Osteoblast (primary cell): ENCODE results near the gene SLX9. TPM values are rescaled to one million over a fixed set of nuclear protein-coding genes. Genes with fewer than 3 reads are reported as not detected.

Experiments
- DNase-seq: peaks from one replicate; pipeline ENCODE4 v3.0.0; 2011; ENCODE audit warnings: low spot score, mixed read lengths; ENCODE audit not compliant: insufficient read length; ENCODE audit errors: missing footprints
- H2AFZ ChIP-seq: 2 replicates; pipeline ENCODE4 v1.6.0; 2011; ENCODE audit warnings: mild to moderate bottlenecking, low read length
- H3K27ac ChIP-seq: 2 replicates; pipeline ENCODE4 v1.5.1; 2011; ENCODE audit warnings: mild to moderate bottlenecking, low read depth, low read length, moderate library complexity
- H3K27me3 ChIP-seq: 2 replicates; pipeline ENCODE4 v1.6.0; 2012; ENCODE audit warnings: mild to moderate bottlenecking, control low read depth, inconsistent platforms, low read length, moderate library complexity; ENCODE audit not compliant: insufficient read depth
- H3K36me3 ChIP-seq: 2 replicates; pipeline ENCODE4 v1.5.1; 2011; ENCODE audit warnings: mild to moderate bottlenecking, low read length, control low read depth, moderate library complexity; ENCODE audit not compliant: insufficient read depth
- H3K4me1 ChIP-seq: 2 replicates; pipeline ENCODE4 v1.5.1; 2011; ENCODE audit warnings: mild to moderate bottlenecking, low read length, control low read depth, moderate library complexity; ENCODE audit not compliant: insufficient read depth
- H3K4me2 ChIP-seq: 2 replicates; pipeline ENCODE4 v1.6.0; 2011; ENCODE audit warnings: mild to moderate bottlenecking, low read length; ENCODE audit not compliant: insufficient read depth
- H3K4me3 ChIP-seq: fragments of 200-600 bp; sonication (generic); 3 replicates; pipeline ENCODE4 v1.5.1; 2012; ENCODE audit warnings: mild to moderate bottlenecking, low read length, inconsistent platforms; ENCODE audit not compliant: insufficient read depth
- H3K79me2 ChIP-seq: 2 replicates; pipeline ENCODE4 v1.6.0; 2012; ENCODE audit warnings: mild to moderate bottlenecking, low read length, control low read depth, inconsistent platforms; ENCODE audit not compliant: insufficient read depth
- H3K9me3 ChIP-seq: 2 replicates; pipeline ENCODE4 v1.5.1; 2011; ENCODE audit warnings: low read depth, low read length, control low read depth
- H4K20me1 ChIP-seq: 2 replicates; pipeline ENCODE4 v1.6.0; 2012; ENCODE audit warnings: mild to moderate bottlenecking, low read length, control low read depth; ENCODE audit not compliant: insufficient read depth
- CTCF ChIP-seq: IDR thresholded peaks from 2 replicates; pipeline ENCODE4 v1.5.1; 2011; ENCODE audit warnings: mild to moderate bottlenecking, low read depth, low read length, moderate library complexity; ENCODE audit errors: extremely low read depth
- total RNA-seq: library from RNA; depleted of rRNA; stranded (reverse); fragments of >200 nt; gene quantifications from 2 replicates; pipeline ENCODE4 v1.2.3, GENCODE V29; 2012

The SLX9 gene
- total RNA-seq, 1 donor, result 9.4 TPM

DNA sequence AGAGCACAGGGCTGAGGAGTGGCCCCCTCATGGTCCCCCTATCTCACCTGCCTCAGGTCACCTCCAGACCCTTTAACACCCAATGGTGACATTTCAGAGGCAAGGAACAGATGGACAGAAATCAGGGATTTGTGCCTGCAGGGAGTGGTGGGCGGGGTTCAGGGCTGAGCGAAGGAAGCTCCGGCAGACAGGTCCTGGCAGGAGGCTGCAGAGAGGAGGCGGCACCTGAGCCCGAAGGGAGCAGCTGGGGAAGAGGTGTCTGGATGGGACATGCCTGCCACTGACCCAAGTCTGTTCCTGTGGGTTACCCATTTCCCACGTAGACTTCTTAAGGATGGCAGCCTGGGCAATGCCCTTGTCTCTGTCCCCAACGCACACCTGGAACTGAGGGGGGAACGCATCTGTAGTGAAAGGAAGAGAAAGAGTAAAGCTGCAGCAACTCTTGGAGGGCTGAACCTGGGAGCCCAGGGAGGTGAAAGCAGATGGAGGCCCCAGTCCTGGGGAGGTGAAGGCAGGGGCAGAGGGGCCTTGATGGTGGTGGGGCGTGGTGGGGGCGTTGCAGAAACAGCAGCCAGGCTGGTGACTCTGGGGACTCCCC, 72.9 kb downstream of the SLX9 start:
- Histone ChIP-seq H4K20me1 (no peaks in the 10 kb centered on the region), H2AFZ (peak overlapping the region; percentile 53), H3K4me3 (peak overlapping the region; percentile 1), H3K4me1 (peaks cover 22% of the 10 kb centered on the region), H3K27me3 (no peaks in the 10 kb centered on the region), H3K9me3 (peaks cover 3% of the 10 kb centered on the region), H3K4me2 (peak overlapping the region; percentile 51), H3K27ac (peak overlapping the region; percentile 22), H3K36me3 (no peaks in the 10 kb centered on the region), H3K79me2 (no peaks in the 10 kb centered on the region)
- no peak for DNase-seq
- no peak for TF ChIP-seq CTCF

GRCh38 chr21:45013260-45013841, 73.5 kb downstream of the SLX9 start:
- H3K4me2 ChIP-seq, result no peak overlapping the region
- no peak for DNase-seq
- H3K79me2 ChIP-seq, result no peaks in the 10 kb centered on the region
- no peaks in the 10 kb centered on the region for H4K20me1 ChIP-seq
- H3K4me1 ChIP-seq, result peaks cover 22% of the 10 kb centered on the region
- H3K27me3 ChIP-seq, result no peaks in the 10 kb centered on the region
- no peak overlapping the region for H2AFZ ChIP-seq
- no peak for TF ChIP-seq CTCF
- no peak overlapping the region for H3K27ac ChIP-seq
- no peaks in the 10 kb centered on the region for H3K36me3 ChIP-seq
- peaks cover 3% of the 10 kb centered on the region for H3K9me3 ChIP-seq
- no peak overlapping the region for H3K4me3 ChIP-seq

- Histone ChIP-seq H3K4me3 (no peak overlapping the region), H2AFZ (no peak overlapping the region), H3K27me3 (no peaks in the 10 kb centered on the region), H3K27ac (no peak overlapping the region), H3K4me1 (peaks cover 27% of the 10 kb centered on the region), H3K9me3 (no peaks in the 10 kb centered on the region), H3K36me3 (no peaks in the 10 kb centered on the region), H3K79me2 (no peaks in the 10 kb centered on the region), H3K4me2 (no peak overlapping the region), H4K20me1 (no peaks in the 10 kb centered on the region)
- no peak for TF ChIP-seq CTCF
- peak; percentile 65 for DNase-seq
Measured at GRCh38 chr21:45014747-45015468, 75.1 kb downstream of the SLX9 start.

DNA sequence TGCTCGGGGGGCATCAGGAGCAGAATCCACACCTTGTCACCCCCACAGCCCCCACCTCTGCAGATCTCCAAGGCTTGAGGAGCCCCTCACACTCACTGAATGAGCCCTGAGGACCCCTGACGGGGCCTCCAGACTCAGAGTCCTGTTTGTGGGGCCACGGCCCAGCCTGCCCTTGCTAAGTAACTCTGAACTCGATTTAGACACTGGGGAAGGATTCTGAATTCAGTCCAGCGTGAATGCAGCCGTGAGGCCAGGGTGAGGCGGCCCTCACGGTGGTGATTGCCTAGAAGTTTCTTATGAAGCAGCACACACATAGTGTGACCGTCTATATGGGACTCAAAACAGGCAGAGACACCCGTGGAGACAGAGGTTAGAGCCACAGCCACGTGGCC, 75.6 kb downstream of the SLX9 start:
- no peak overlapping the region for H2AFZ ChIP-seq
- H3K36me3 ChIP-seq, result no peaks in the 10 kb centered on the region
- H3K27ac ChIP-seq, result no peak overlapping the region
- no peaks in the 10 kb centered on the region for H3K79me2 ChIP-seq
- no peak for TF ChIP-seq CTCF
- peak; percentile 48 for DNase-seq
- H3K9me3 ChIP-seq, result no peaks in the 10 kb centered on the region
- no peaks in the 10 kb centered on the region for H4K20me1 ChIP-seq
- H3K27me3 ChIP-seq, result no peaks in the 10 kb centered on the region
- peaks cover 27% of the 10 kb centered on the region for H3K4me1 ChIP-seq
- H3K4me3 ChIP-seq, result no peak overlapping the region
- no peak overlapping the region for H3K4me2 ChIP-seq
